GM12878 (cell line): ENCODE data around the gene LRP8.

Experiments
- CHD1 ChIP-seq: IDR thresholded peaks from 2 replicates; pipeline ENCODE4 v1.6.1; 2012; ENCODE audit warnings: low read depth, low read length, improper control_type of control experiment
- CHD2 ChIP-seq: IDR thresholded peaks from 2 replicates; pipeline ENCODE4 v1.6.1; 2011; ENCODE audit warnings: low read depth, low read length, improper control_type of control experiment, borderline replicate concordance
- CTCF ChIP-seq, 3 experiments: IDR thresholded peaks in 2 of 3; conservative IDR thresholded peaks in 1 of 3; 2 replicates each; pipeline ENCODE4 v1.5.1; 2011; ENCODE audit warnings: low read depth in 3 of 3, low read length in 3 of 3, mild to moderate bottlenecking in 3 of 3, control low read depth in 2 of 3, moderate library complexity in 2 of 3, inconsistent platforms in 1 of 3, mixed read lengths in 1 of 3; ENCODE audit not compliant: control insufficient read depth in 2 of 3, insufficient read depth in 1 of 3; ENCODE audit errors: extremely low read depth in 1 of 3
- EGR1 ChIP-seq, 2 experiments: IDR thresholded peaks; 1 replicate in 1 of 2; 2 replicates in 1 of 2; pipeline ENCODE4 v1.6.1; 2011 to 2012; ENCODE audit warnings: low read depth in 2 of 2, low read length in 2 of 2, borderline replicate concordance in 1 of 2, mild to moderate bottlenecking in 1 of 2, moderate library complexity in 1 of 2
- EZH2 ChIP-seq: IDR thresholded peaks from 2 replicates; pipeline ENCODE4 v1.6.1; 2012; ENCODE audit warnings: low read depth, mild to moderate bottlenecking, control low read depth, inconsistent platforms, low read length, borderline replicate concordance; ENCODE audit not compliant: control insufficient read depth
- MYC ChIP-seq: IDR thresholded peaks from 2 replicates; pipeline ENCODE4 v1.6.1; 2011; ENCODE audit warnings: mild to moderate bottlenecking, low read length, moderate library complexity, inconsistent platforms; ENCODE audit not compliant: insufficient read depth, insufficient replicate concordance, insufficient read length, severe bottlenecking
- NRF1 ChIP-seq: conservative IDR thresholded peaks from 2 replicates; pipeline ENCODE4 v1.6.1; 2011; ENCODE audit warnings: mild to moderate bottlenecking, low read depth, low read length, improper control_type of control experiment
- SMAD1 ChIP-seq: fragments of 450-650 bp; IDR thresholded peaks from 2 replicates; pipeline ENCODE4 v1.6.1; 2018; ENCODE audit warnings: mild to moderate bottlenecking, low read depth; ENCODE audit not compliant: partially characterized antibody
- SPI1 ChIP-seq: IDR thresholded peaks from 2 replicates; pipeline ENCODE4 v1.6.1; 2011; ENCODE audit warnings: low read depth, mild to moderate bottlenecking, low read length, moderate library complexity, borderline replicate concordance; ENCODE audit not compliant: insufficient read depth
- SREBF2 ChIP-seq: IDR thresholded peaks from 2 replicates; pipeline ENCODE4 v1.6.1; 2012; ENCODE audit warnings: mild to moderate bottlenecking, low read length
- SUZ12 ChIP-seq: fragments of 200-600 bp; sonication (generic); IDR thresholded peaks from one replicate; pipeline ENCODE4 v1.6.1; 2018; ENCODE audit warnings: antibody characterized with exemption, mild to moderate bottlenecking; ENCODE audit not compliant: unreplicated experiment
- TF ChIP-seq, protein P1 (sequence below): IDR thresholded peaks from 2 replicates; pipeline ENCODE4 v1.6.1; 2012; ENCODE audit warnings: low read length, inconsistent platforms
- TF ChIP-seq, protein P2 (sequence below): IDR thresholded peaks from 2 replicates; pipeline ENCODE4 v1.6.1; 2012; ENCODE audit warnings: low read depth, low read length, improper control_type of control experiment

GRCh38 chr1:53265581-53265980, 62.3 kb downstream of the LRP8 start:
- TF ChIP-seq, protein P1, sequence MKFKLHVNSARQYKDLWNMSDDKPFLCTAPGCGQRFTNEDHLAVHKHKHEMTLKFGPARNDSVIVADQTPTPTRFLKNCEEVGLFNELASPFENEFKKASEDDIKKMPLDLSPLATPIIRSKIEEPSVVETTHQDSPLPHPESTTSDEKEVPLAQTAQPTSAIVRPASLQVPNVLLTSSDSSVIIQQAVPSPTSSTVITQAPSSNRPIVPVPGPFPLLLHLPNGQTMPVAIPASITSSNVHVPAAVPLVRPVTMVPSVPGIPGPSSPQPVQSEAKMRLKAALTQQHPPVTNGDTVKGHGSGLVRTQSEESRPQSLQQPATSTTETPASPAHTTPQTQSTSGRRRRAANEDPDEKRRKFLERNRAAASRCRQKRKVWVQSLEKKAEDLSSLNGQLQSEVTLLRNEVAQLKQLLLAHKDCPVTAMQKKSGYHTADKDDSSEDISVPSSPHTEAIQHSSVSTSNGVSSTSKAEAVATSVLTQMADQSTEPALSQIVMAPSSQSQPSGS = no peak
- TF ChIP-seq SREBF2 (no peak), CTCF (IDR thresholded peaks at IDR 0.05 in 2 of 3, conservative IDR thresholded peaks at IDR 0.05 in 1 of 3; ENCODE audit: control insufficient read depth in 2 of 3, extremely low read depth in 1 of 3, insufficient read depth in 1 of 3, low read depth in 3 of 3, low read length in 3 of 3) (no peak), NRF1 (no peak), SUZ12 (no peak), SMAD1 (no peak), MYC (no peak), SPI1 (no peak), CHD2 (no peak), CHD1 (no peak), EZH2 (no peak), EGR1 (IDR thresholded peaks at IDR 0.05; ENCODE audit: borderline replicate concordance in 1 of 2, low read depth in 2 of 2, low read length in 2 of 2) (no peak)
- TF ChIP-seq, protein P2, sequence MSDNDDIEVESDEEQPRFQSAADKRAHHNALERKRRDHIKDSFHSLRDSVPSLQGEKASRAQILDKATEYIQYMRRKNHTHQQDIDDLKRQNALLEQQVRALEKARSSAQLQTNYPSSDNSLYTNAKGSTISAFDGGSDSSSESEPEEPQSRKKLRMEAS = no peak
